GM23338 (cell line): ENCODE results near the gene DHX32. TPM values are rescaled to one million over a fixed set of nuclear protein-coding genes. Genes with fewer than 3 reads are reported as not detected.

ENCODE experiments used
- ATAC-seq: fragments of 200-7000 bp; cut with Tn5 transposase; 3 replicates; pipeline ENCODE4 v1.9.1; 2020
- DNase-seq: peaks from one replicate; pipeline ENCODE4 v3.0.0-alpha.2; 2015; ENCODE audit warnings: low spot score
- H2AFZ ChIP-seq: fragments of 200-600 bp; sonication (generic); 2 replicates; pipeline ENCODE4 v1.8.0; 2016; ENCODE audit warnings: antibody characterized with exemption, mild to moderate bottlenecking, moderate library complexity
- H3F3A ChIP-seq: fragments of 200-600 bp; sonication (generic); replicated peaks from 2 replicates; pipeline ENCODE4 v1.8.0; 2017; ENCODE audit warnings: antibody characterized with exemption, mixed run types, low read depth
- H3K27ac ChIP-seq: fragments of 200-600 bp; sonication (generic); 2 replicates; pipeline ENCODE4 v1.6.1; 2016; ENCODE audit warnings: low read depth
- H3K27me3 ChIP-seq: fragments of 200-600 bp; sonication (generic); 2 replicates; pipeline ENCODE4 v1.8.0; 2016; ENCODE audit warnings: mild to moderate bottlenecking, mixed run types, moderate library complexity; ENCODE audit not compliant: insufficient read depth
- H3K36me3 ChIP-seq: fragments of 200-600 bp; sonication (generic); 2 replicates; pipeline ENCODE4 v1.8.0; 2016; ENCODE audit warnings: mild to moderate bottlenecking; ENCODE audit not compliant: insufficient read depth
- H3K4me1 ChIP-seq: fragments of 200-600 bp; sonication (generic); 2 replicates; pipeline ENCODE4 v1.8.0; 2016; ENCODE audit warnings: mild to moderate bottlenecking, moderate library complexity; ENCODE audit not compliant: insufficient read depth
- H3K4me2 ChIP-seq: fragments of 200-600 bp; sonication (generic); 2 replicates; pipeline ENCODE4 v1.7.1; 2017; ENCODE audit warnings: mixed run types
- H3K4me3 ChIP-seq: fragments of 200-600 bp; sonication (generic); 2 replicates; pipeline ENCODE4 v1.6.1; 2016; ENCODE audit warnings: mixed run types
- H3K79me2 ChIP-seq: fragments of 200-600 bp; sonication (generic); replicated peaks from 2 replicates; pipeline ENCODE4 v1.8.0; 2017; ENCODE audit warnings: mild to moderate bottlenecking; ENCODE audit not compliant: insufficient read depth
- H3K9me2 ChIP-seq: fragments of 200-600 bp; sonication (generic); 2 replicates; pipeline ENCODE4 v1.8.0; 2017; ENCODE audit not compliant: insufficient read depth
- H4K20me1 ChIP-seq: fragments of 200-600 bp; sonication (generic); replicated peaks from 2 replicates; pipeline ENCODE4 v1.8.0; 2017; ENCODE audit warnings: mild to moderate bottlenecking; ENCODE audit not compliant: insufficient read depth
- H3K27ac Mint-ChIP-seq: 2 replicates; pipeline ENCODE4 v1.8.0; 2020; ENCODE audit warnings: inconsistent platforms, mild to moderate bottlenecking, moderate library complexity, mixed read lengths
- H3K27me3 Mint-ChIP-seq: 3 replicates; pipeline ENCODE4 v1.8.0; 2022; ENCODE audit warnings: low read depth, mild to moderate bottlenecking, moderate library complexity, mixed read lengths, inconsistent platforms; ENCODE audit not compliant: insufficient read depth, poor library complexity
- H3K36me3 Mint-ChIP-seq: 3 replicates; pipeline ENCODE4 v1.8.0; 2021; ENCODE audit warnings: low read depth, mild to moderate bottlenecking, inconsistent platforms, moderate library complexity, mixed read lengths
- H3K4me1 Mint-ChIP-seq: 3 replicates; pipeline ENCODE4 v1.8.0; 2020; ENCODE audit warnings: mild to moderate bottlenecking, inconsistent platforms, mixed read lengths
- H3K4me3 Mint-ChIP-seq: 3 replicates; pipeline ENCODE4 v1.8.0; 2021; ENCODE audit warnings: moderate library complexity, mild to moderate bottlenecking, inconsistent platforms, mixed read lengths
- H3K9me3 Mint-ChIP-seq: 3 replicates; pipeline ENCODE4 v1.8.0; 2020; ENCODE audit warnings: moderate library complexity, mild to moderate bottlenecking, inconsistent platforms, mixed read lengths
- CTCF ChIP-seq, 2 experiments: fragments of 200-600 bp in 1 of 2; sonication (generic) in 1 of 2; conservative IDR thresholded peaks; 2 replicates each; pipeline versions ENCODE4 v1.5.1 to v1.6.1; 2016 to 2017; ENCODE audit warnings: antibody characterized with exemption in 2 of 2, low read depth in 2 of 2, mild to moderate bottlenecking in 2 of 2, moderate library complexity in 1 of 2
- EZH2 ChIP-seq: fragments of 200-600 bp; sonication (generic); IDR thresholded peaks from one replicate; pipeline ENCODE4 v1.8.0; 2017; ENCODE audit warnings: antibody characterized with exemption, mild to moderate bottlenecking, low read depth; ENCODE audit not compliant: unreplicated experiment
- EZH2phosphoT487 ChIP-seq: fragments of 200-600 bp; sonication (generic); IDR thresholded peaks from one replicate; pipeline ENCODE4 v1.8.1; 2018; ENCODE audit warnings: antibody characterized with exemption; ENCODE audit not compliant: unreplicated experiment
- JUNB ChIP-seq: IDR thresholded peaks from one replicate; pipeline ENCODE4 v1.6.1; 2016; ENCODE audit warnings: antibody characterized with exemption; ENCODE audit not compliant: unreplicated experiment
- NANOG ChIP-seq: IDR thresholded peaks from 2 replicates; pipeline ENCODE4 v1.6.1; 2016; ENCODE audit warnings: antibody characterized with exemption, borderline replicate concordance
- POLR2AphosphoS5 ChIP-seq: IDR thresholded peaks from 2 replicates; pipeline ENCODE4 v1.6.1; 2016; ENCODE audit warnings: antibody characterized with exemption, low read depth
- STAT1 ChIP-seq: IDR thresholded peaks from one replicate; pipeline ENCODE4 v1.6.1; 2016; ENCODE audit warnings: antibody characterized with exemption; ENCODE audit not compliant: unreplicated experiment
- ZNF114 ChIP-seq: fragments of 250-450 bp; sonication (Bioruptor Pico); IDR thresholded peaks from 2 replicates; pipeline ENCODE4 v1.5.0; 2020; ENCODE audit warnings: mild to moderate bottlenecking, moderate library complexity
- ZNF331 ChIP-seq: fragments of 250-450 bp; sonication (Bioruptor Pico); IDR thresholded peaks from 2 replicates; pipeline ENCODE4 v1.5.0; 2020; ENCODE audit warnings: low read depth, mild to moderate bottlenecking, moderate library complexity
- polyA plus RNA-seq: library from polyadenylated mRNA; unstranded; fragments of >200 nt; fragmentation: Nextera tagmentation; extraction: Ambion mirVana; gene quantifications from 2 replicates; pipeline ENCODE4 v1.2.1, GENCODE V29; 2016
- total RNA-seq: library from RNA; depleted of rRNA; stranded (reverse); fragments of >200 nt; shearing (Covaris generic); gene quantifications from 2 replicates; pipeline ENCODE4 v1.2.3, GENCODE V29; 2014
- TF ChIP-seq, protein P1 (sequence below): IDR thresholded peaks from 2 replicates; pipeline ENCODE4 v1.6.1; 2016; ENCODE audit warnings: antibody characterized with exemption

DHX32 gene
- total and polyA plus RNA-seq, 2 experiments from 2014 or later: 9.5 to 21.6 TPM

DNA sequence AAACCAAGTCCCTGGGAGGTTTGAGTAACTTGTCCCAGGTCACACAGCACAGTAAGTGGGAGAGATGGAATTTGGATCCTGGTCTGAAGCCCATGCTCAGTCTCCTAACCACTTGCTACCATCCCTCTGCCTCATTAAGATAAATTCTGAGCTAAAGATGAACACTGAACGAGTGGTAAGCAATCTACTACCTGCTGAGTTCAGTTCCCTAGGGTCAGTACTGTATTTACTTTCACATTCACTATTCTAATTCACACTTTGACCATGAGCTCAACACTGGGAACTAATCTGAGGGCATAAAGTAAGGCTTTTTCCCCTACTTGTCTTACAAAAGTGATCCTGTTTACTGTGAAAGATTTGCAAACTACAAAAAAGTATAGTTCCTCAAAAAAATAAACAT is 60.4 kb downstream of the DHX32 start:
- Mint-ChIP-seq H3K4me1 (peaks cover 5% of the 10 kb centered on the region; the same call in 2 of the 3 replicates), H3K9me3 (no peaks in the 10 kb centered on the region), H3K4me3 (no peak overlapping the region), H3K36me3 (peaks cover 2% of the 10 kb centered on the region; the same call in 1 of the 3 replicates), H3K27ac (no peak overlapping the region), H3K27me3 (no peaks in the 10 kb centered on the region)
- Histone ChIP-seq H4K20me1 (peaks cover 17% of the 10 kb centered on the region; the same call in 1 of the 2 replicates), H3K4me2 (no peak overlapping the region), H3K36me3 (no peaks in the 10 kb centered on the region), H3K9me2 (no peaks in the 10 kb centered on the region), H3K27me3 (no peaks in the 10 kb centered on the region), H2AFZ (no peak overlapping the region), H3K4me1 (peaks cover 10% of the 10 kb centered on the region), H3K79me2 (peaks cover 36% of the 10 kb centered on the region), H3K4me3 (no peak overlapping the region), H3F3A (no peaks in the 10 kb centered on the region), H3K27ac (no peak overlapping the region)
- no peak for ATAC-seq
- no peak for TF ChIP-seq POLR2AphosphoS5
- no peak for TF ChIP-seq CTCF (conservative IDR thresholded peaks at IDR 0.05; ENCODE audit: low read depth in 2 of 2)
- no peak for TF ChIP-seq EZH2
- no peak for TF ChIP-seq EZH2phosphoT487
- TF ChIP-seq ZNF331 (CRISPR knock-in tag): no peak
- DNase-seq: no peak

DNA sequence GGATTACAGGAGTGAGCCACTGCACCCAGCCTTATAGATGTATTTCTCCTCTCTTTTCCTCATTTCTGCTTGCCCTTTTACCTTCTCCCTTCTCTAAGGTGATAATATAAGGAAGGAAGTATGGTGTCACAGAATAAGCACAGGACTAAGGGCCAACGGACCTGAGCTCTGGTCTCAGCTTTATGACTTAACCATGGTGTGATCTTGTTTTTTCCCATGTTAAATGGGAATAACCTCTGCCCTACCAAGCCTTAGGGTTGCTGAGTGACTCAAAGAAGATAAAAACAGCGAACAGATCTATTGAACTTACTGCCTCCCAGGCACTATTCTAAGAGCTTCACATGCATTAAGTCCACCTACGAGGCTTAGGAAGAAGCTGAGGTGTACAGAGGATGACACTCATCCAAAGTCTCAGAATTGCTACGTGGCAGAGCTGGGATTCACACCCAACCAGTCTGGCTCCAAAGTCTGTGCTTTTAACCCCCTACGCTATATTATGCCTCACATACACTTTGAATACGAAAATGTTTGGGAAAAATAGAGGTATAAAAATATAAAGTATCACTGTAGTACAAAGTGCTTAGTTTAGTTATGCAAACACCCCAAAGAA is 63.6 kb downstream of the DHX32 start:
- H3K79me2 ChIP-seq: peaks cover 9% of the 10 kb centered on the region
- no peaks in the 10 kb centered on the region for H4K20me1 ChIP-seq
- H3K9me2 ChIP-seq: no peaks in the 10 kb centered on the region
- Mint-ChIP-seq H3K4me3 (no peak overlapping the region), H3K27ac (no peak overlapping the region), H3K9me3 (no peaks in the 10 kb centered on the region), H3K4me1 (peaks cover 5% of the 10 kb centered on the region; the same call in 2 of the 3 replicates), H3K36me3 (peaks cover 11% of the 10 kb centered on the region; the same call in 2 of the 3 replicates), H3K27me3 (no peaks in the 10 kb centered on the region)
- no peaks in the 10 kb centered on the region for H3K27me3 ChIP-seq
- H3K4me1 ChIP-seq: no peaks in the 10 kb centered on the region
- no peaks in the 10 kb centered on the region for H3K36me3 ChIP-seq
- H3F3A ChIP-seq: no peaks in the 10 kb centered on the region
- DNase-seq (no peak), ATAC-seq (no peak)
- no peak overlapping the region for H3K4me3 ChIP-seq
- TF ChIP-seq STAT1 (no peak), EZH2 (no peak), EZH2phosphoT487 (no peak), JUNB (no peak), NANOG (no peak), CTCF (conservative IDR thresholded peaks at IDR 0.05; ENCODE audit: low read depth in 2 of 2) (no peak), ZNF114 (CRISPR knock-in tag) (no peak)
- TF ChIP-seq, protein P1, sequence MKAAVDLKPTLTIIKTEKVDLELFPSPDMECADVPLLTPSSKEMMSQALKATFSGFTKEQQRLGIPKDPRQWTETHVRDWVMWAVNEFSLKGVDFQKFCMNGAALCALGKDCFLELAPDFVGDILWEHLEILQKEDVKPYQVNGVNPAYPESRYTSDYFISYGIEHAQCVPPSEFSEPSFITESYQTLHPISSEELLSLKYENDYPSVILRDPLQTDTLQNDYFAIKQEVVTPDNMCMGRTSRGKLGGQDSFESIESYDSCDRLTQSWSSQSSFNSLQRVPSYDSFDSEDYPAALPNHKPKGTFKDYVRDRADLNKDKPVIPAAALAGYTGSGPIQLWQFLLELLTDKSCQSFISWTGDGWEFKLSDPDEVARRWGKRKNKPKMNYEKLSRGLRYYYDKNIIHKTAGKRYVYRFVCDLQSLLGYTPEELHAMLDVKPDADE: no peak
- H3K4me2 ChIP-seq: no peak overlapping the region
- H3K27ac ChIP-seq: no peak overlapping the region
- H2AFZ ChIP-seq: no peak overlapping the region
